HepG2 (cell line): ENCODE measurements around the gene ARHGAP10. TPM values are rescaled to one million over a fixed set of nuclear protein-coding genes. Genes with fewer than 3 reads are reported as not detected.

Source experiments
- ATAC-seq: fragments of 200-7000 bp; cut with Tn5 transposase; 3 replicates; pipeline ENCODE4 v1.9.1; 2020; ENCODE audit warnings: mild to moderate bottlenecking, moderate library complexity
- BruUV-seq: library from RNA; stranded (reverse); fragments of 400-500 nt; replicated peaks from 2 replicates; lab custom pipeline; 2021; lab: Mats Ljungman, UMichigan
- CTCF ChIA-PET: fragments of 300-600 bp; formaldehyde crosslinking; extraction: SDS; loops from one replicate; lab custom pipeline; 2021; ENCODE audit warnings: low total read pairs, inconsistent platforms, low intra/inter-chr PET ratio; lab: Yijun Ruan, JAX
- POLR2A ChIA-PET: fragments of 350-600 bp; sonication (Branson Sonifier 250); formaldehyde crosslinking; loops from one replicate; lab custom pipeline; 2020; ENCODE audit warnings: antibody characterized with exemption, inconsistent platforms; lab: Yijun Ruan, JAX
- DNase-seq: peaks from one replicate; pipeline ENCODE4 v3.0.0-alpha.2; 2015; ENCODE audit warnings: low spot score
- FAIRE-seq: peaks from 3 replicates; lab custom pipeline; 2011; peaks lifted over from hg19 to GRCh38; lab: Jason Lieb, UNC
- H2AFZ ChIP-seq: one replicate; pipeline ENCODE4 v1.6.1; 2011; ENCODE audit warnings: low read length, inconsistent platforms
- H3K27ac ChIP-seq: fragments of 300-600 bp; 3 replicates; pipeline ENCODE4 v1.8.0; 2011; ENCODE audit warnings: mixed run types, mild to moderate bottlenecking, mixed read lengths, low read length, inconsistent platforms; ENCODE audit not compliant: insufficient read depth; ENCODE audit errors: extremely low read length
- H3K27me3 ChIP-seq, 2 experiments: fragments of 200-600 bp in 1 of 2; 2 replicates in 1 of 2; 3 replicates in 1 of 2; pipeline versions ENCODE4 v1.6.0 to v1.8.0; 2011; ENCODE audit warnings: low read length in 2 of 2, mild to moderate bottlenecking in 2 of 2, moderate library complexity in 2 of 2, inconsistent platforms in 1 of 2; ENCODE audit not compliant: insufficient read depth in 2 of 2, control insufficient read depth in 1 of 2
- H3K36me3 ChIP-seq, 2 experiments: fragments of 200-600 bp in 1 of 2; replicated peaks in 1 of 2; 2 replicates in 1 of 2; 3 replicates in 1 of 2; pipeline versions ENCODE4 v1.5.1 to v1.8.0; 2011; ENCODE audit warnings: low read length in 2 of 2, inconsistent platforms in 1 of 2; ENCODE audit not compliant: insufficient read depth in 2 of 2, control insufficient read depth in 1 of 2
- H3K4me1 ChIP-seq: 2 replicates; pipeline ENCODE4 v1.5.1; 2012; ENCODE audit warnings: low read length, inconsistent platforms; ENCODE audit not compliant: insufficient read depth
- H3K4me2 ChIP-seq: 2 replicates; pipeline ENCODE4 v1.6.0; 2011; ENCODE audit warnings: low read depth, low read length, inconsistent platforms
- H3K4me3 ChIP-seq, 3 experiments: fragments of 200-600 bp in 1 of 3; sonication (generic), shearing (Covaris generic) in 1 of 3; replicated peaks in 1 of 3; 2 replicates each; pipeline ENCODE4 v1.5.1; 2011 to 2016; ENCODE audit warnings: low read length in 3 of 3, inconsistent platforms in 2 of 3, low read depth in 2 of 3, mild to moderate bottlenecking in 2 of 3, control low read depth in 1 of 3, mixed read lengths in 1 of 3; ENCODE audit not compliant: insufficient read depth in 1 of 3
- H3K79me2 ChIP-seq: one replicate; pipeline ENCODE4 v1.6.1; 2011; ENCODE audit warnings: low read length, inconsistent platforms; ENCODE audit not compliant: insufficient read depth
- H3K9ac ChIP-seq: 2 replicates; pipeline ENCODE4 v1.6.0; 2011; ENCODE audit warnings: mild to moderate bottlenecking, low read depth, low read length, inconsistent platforms; ENCODE audit not compliant: insufficient read depth
- H3K9me3 ChIP-seq: 2 replicates; pipeline ENCODE4 v1.5.1; 2012; ENCODE audit warnings: mild to moderate bottlenecking, low read length
- H4K20me1 ChIP-seq: 2 replicates; pipeline ENCODE4 v1.6.0; 2011; ENCODE audit warnings: inconsistent platforms, mild to moderate bottlenecking, low read length, moderate library complexity; ENCODE audit not compliant: insufficient read depth
- FOXK2 ChIP-seq: fragments of 450-650 bp; IDR thresholded peaks from 2 replicates; pipeline ENCODE4 v1.6.1; 2016
- ISL2 ChIP-seq: sonication (generic); formaldehyde crosslinking; IDR thresholded peaks from 2 replicates; pipeline ENCODE4 v1.5.0; 2020; ENCODE audit warnings: missing genetic modification reagents
- RBFOX2 ChIP-seq: fragments of 200-400 bp; formaldehyde crosslinking; IDR thresholded peaks from 2 replicates; pipeline ENCODE4 v1.6.1; 2017; ENCODE audit warnings: low read depth, mild to moderate bottlenecking, low read length
- ZNF564 ChIP-seq: sonication (generic); formaldehyde crosslinking; IDR thresholded peaks from 2 replicates; pipeline ENCODE4 v1.8.1; 2023; ENCODE audit warnings: mild to moderate bottlenecking, missing genetic modification reagents
- ZNF577 ChIP-seq: sonication (generic); formaldehyde crosslinking; IDR thresholded peaks from 2 replicates; pipeline ENCODE4 v1.4.0; 2020; ENCODE audit warnings: mild to moderate bottlenecking, low read depth, missing genetic modification reagents, borderline replicate concordance
- ZSCAN31 ChIP-seq: sonication (generic); formaldehyde crosslinking; IDR thresholded peaks from 2 replicates; pipeline ENCODE4 v1.5.0; 2020; ENCODE audit warnings: low read depth, mild to moderate bottlenecking, missing genetic modification reagents
- WGBS: methylation state at CpG from one replicate; pipeline ENCODE4 v1.1.6; 2017; ENCODE audit warnings: low lambda C conversion rate; 5-methylcytosine and 5-hydroxymethylcytosine counted together
- in situ Hi-C: cut with HindIII; loops from 2 replicates; pipeline ENCODE4 v1.10.0; 2017; ENCODE audit warnings: low pct_unique_long_range_greater_than_20kb; ENCODE audit not compliant: extremely low pct_ligation_motif_present
- intact Hi-C: fragments of 100-400 bp; cut with micrococcal nuclease; formaldehyde crosslinking; loops from one replicate; pipeline ENCODE4 v1.10.0; 2022; ENCODE audit not compliant: unreplicated experiment
- polyA plus RNA-seq, 8 experiments: library from polyadenylated mRNA; depleted of rRNA in 3 of 8; stranded (reverse) in 7 of 8; unstranded in 1 of 8; fragments of >200 nt; fragmentation: Illumina TruSeq in 4 of 8; extraction: Trizol in 4 of 8; gene quantifications; 2 replicates each; pipeline versions ENCODE4 v1.2.1 to v1.2.3, GENCODE V29; 2011 to 2016; ENCODE audit warnings: low read depth in 4 of 8, missing spikeins in 1 of 8, mixed read lengths in 1 of 8; ENCODE audit not compliant: insufficient read depth in 1 of 8
- total RNA-seq, 5 experiments: library from RNA; depleted of rRNA; stranded (reverse); fragments of >200 nt; fragmentation: Illumina TruSeq; extraction: Trizol; gene quantifications; 2 replicates each; pipeline ENCODE4 v1.2.3, GENCODE V29; 2016; ENCODE audit warnings: low read depth in 1 of 5
- TF ChIP-seq, protein P1 (sequence below): sonication (generic); formaldehyde crosslinking; IDR thresholded peaks from 2 replicates; pipeline ENCODE4 v1.5.0; 2020; ENCODE audit warnings: missing genetic modification reagents
- TF ChIP-seq, protein P2 (sequence below): sonication (generic); formaldehyde crosslinking; IDR thresholded peaks from 2 replicates; pipeline ENCODE4 v1.8.0; 2022; ENCODE audit warnings: mild to moderate bottlenecking, missing genetic modification reagents, moderate library complexity
- TF ChIP-seq, protein P3 (sequence below): sonication (generic); formaldehyde crosslinking; IDR thresholded peaks from 2 replicates; pipeline ENCODE4 v1.4.0; 2020; ENCODE audit warnings: missing genetic modification reagents
- TF ChIP-seq, protein P4 (sequence below): sonication (generic); formaldehyde crosslinking; IDR thresholded peaks from 2 replicates; pipeline ENCODE4 v1.5.0; 2020; ENCODE audit warnings: missing genetic modification reagents
- TF ChIP-seq, protein P5 (sequence below): sonication (generic); IDR thresholded peaks from 2 replicates; pipeline ENCODE4 v1.6.1; 2016; ENCODE audit warnings: low read depth, borderline replicate concordance

ARHGAP10 gene
- total and polyA plus RNA-seq, 2 of the 13 experiments (the other 11 are each of a cell fraction or from before 2014, with no cell fraction given), result 0.45 to 1.6 TPM

DNA sequence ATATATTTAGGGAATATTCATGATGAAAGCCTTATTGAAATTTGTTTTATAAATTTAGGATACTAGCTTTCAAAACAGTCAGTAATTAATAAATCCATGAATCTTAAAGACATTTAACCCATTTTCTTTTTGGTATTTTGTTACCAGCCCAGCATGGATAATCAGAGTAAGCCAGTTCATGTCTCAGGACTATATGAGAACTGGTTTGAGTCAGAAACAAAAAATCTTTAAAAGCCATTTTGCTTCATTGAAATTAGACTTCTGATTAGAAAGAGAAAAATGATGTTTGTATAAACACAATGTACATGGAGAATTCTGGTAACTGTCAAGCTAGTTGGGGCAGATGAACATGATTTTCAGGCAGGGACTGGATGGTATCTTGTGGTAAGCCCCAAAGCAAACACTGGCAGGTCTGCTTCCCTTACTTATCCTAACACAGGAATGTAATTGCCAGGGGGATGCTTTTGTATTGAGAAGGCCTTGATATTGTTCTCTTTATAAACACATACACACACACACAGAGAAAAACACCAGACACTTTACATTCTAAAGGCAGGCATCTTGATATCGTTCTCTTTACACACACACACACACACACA is 9.4 kb downstream of the ARHGAP10 start:
- TF ChIP-seq, protein P1, sequence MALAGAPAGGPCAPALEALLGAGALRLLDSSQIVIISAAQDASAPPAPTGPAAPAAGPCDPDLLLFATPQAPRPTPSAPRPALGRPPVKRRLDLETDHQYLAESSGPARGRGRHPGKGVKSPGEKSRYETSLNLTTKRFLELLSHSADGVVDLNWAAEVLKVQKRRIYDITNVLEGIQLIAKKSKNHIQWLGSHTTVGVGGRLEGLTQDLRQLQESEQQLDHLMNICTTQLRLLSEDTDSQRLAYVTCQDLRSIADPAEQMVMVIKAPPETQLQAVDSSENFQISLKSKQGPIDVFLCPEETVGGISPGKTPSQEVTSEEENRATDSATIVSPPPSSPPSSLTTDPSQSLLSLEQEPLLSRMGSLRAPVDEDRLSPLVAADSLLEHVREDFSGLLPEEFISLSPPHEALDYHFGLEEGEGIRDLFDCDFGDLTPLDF (CRISPR knock-in tag), result no peak
- TF ChIP-seq ZSCAN31 (CRISPR knock-in tag) (no peak), FOXK2 (no peak), ZNF564 (CRISPR knock-in tag) (no peak), RBFOX2 (no peak), ISL2 (CRISPR knock-in tag) (no peak), ZNF577 (CRISPR knock-in tag) (no peak)
- TF ChIP-seq, protein P2, sequence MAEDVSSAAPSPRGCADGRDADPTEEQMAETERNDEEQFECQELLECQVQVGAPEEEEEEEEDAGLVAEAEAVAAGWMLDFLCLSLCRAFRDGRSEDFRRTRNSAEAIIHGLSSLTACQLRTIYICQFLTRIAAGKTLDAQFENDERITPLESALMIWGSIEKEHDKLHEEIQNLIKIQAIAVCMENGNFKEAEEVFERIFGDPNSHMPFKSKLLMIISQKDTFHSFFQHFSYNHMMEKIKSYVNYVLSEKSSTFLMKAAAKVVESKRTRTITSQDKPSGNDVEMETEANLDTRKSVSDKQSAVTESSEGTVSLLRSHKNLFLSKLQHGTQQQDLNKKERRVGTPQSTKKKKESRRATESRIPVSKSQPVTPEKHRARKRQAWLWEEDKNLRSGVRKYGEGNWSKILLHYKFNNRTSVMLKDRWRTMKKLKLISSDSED (CRISPR knock-in tag), result no peak
- TF ChIP-seq, protein P3, sequence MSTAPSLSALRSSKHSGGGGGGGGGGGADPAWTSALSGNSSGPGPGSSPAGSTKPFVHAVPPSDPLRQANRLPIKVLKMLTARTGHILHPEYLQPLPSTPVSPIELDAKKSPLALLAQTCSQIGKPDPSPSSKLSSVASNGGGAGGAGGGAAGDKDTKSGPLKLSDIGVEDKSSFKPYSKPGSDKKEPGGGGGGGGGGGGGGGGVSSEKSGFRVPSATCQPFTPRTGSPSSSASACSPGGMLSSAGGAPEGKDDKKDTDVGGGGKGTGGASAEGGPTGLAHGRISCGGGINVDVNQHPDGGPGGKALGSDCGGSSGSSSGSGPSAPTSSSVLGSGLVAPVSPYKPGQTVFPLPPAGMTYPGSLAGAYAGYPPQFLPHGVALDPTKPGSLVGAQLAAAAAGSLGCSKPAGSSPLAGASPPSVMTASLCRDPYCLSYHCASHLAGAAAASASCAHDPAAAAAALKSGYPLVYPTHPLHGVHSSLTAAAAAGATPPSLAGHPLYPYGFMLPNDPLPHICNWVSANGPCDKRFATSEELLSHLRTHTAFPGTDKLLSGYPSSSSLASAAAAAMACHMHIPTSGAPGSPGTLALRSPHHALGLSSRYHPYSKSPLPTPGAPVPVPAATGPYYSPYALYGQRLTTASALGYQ (CRISPR knock-in tag), result no peak
- TF ChIP-seq, protein P4, sequence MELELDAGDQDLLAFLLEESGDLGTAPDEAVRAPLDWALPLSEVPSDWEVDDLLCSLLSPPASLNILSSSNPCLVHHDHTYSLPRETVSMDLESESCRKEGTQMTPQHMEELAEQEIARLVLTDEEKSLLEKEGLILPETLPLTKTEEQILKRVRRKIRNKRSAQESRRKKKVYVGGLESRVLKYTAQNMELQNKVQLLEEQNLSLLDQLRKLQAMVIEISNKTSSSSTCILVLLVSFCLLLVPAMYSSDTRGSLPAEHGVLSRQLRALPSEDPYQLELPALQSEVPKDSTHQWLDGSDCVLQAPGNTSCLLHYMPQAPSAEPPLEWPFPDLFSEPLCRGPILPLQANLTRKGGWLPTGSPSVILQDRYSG (CRISPR knock-in tag), result no peak
- TF ChIP-seq, protein P5, sequence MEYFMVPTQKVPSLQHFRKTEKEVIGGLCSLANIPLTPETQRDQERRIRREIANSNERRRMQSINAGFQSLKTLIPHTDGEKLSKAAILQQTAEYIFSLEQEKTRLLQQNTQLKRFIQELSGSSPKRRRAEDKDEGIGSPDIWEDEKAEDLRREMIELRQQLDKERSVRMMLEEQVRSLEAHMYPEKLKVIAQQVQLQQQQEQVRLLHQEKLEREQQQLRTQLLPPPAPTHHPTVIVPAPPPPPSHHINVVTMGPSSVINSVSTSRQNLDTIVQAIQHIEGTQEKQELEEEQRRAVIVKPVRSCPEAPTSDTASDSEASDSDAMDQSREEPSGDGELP, result no peak
- Histone ChIP-seq H3K4me1 (no peaks in the 10 kb centered on the region), H3K9me3 (no peaks in the 10 kb centered on the region), H3K27ac (no peak overlapping the region), H3K4me2 (no peak overlapping the region), H4K20me1 (no peaks in the 10 kb centered on the region), H2AFZ (no peak overlapping the region), H3K9ac (no peak overlapping the region), H3K27me3 (no peaks in the 10 kb centered on the region), H3K79me2 (no peaks in the 10 kb centered on the region), H3K36me3 (no peaks in the 10 kb centered on the region), H3K4me3 (no peak overlapping the region)
- ATAC-seq (no peak), FAIRE-seq (no peak), DNase-seq (no peak)
- ChIA-PET POLR2A (no interaction called here), CTCF (no interaction called here)
- in situ Hi-C loops, result no loop called here
- intact Hi-C loops, result no loop called here
- WGBS, result 89% methylated on average over 1 of the region's 1 CpG
- BruUV-seq, result no TSS peak
